Activated CD8-positive, alpha-beta memory T cell treated with anti-CD3 and anti-CD28 coated beads, Interleukin-2, amount 50 U/mL, for 24 hours (primary cell): ENCODE data around the gene DPYSL5.

Experiments used
- DNase-seq: peaks from one replicate; pipeline ENCODE4 v3.0.0-alpha.2; 2020; ENCODE audit errors: extremely low read depth

DPYSL5 gene

DNA sequence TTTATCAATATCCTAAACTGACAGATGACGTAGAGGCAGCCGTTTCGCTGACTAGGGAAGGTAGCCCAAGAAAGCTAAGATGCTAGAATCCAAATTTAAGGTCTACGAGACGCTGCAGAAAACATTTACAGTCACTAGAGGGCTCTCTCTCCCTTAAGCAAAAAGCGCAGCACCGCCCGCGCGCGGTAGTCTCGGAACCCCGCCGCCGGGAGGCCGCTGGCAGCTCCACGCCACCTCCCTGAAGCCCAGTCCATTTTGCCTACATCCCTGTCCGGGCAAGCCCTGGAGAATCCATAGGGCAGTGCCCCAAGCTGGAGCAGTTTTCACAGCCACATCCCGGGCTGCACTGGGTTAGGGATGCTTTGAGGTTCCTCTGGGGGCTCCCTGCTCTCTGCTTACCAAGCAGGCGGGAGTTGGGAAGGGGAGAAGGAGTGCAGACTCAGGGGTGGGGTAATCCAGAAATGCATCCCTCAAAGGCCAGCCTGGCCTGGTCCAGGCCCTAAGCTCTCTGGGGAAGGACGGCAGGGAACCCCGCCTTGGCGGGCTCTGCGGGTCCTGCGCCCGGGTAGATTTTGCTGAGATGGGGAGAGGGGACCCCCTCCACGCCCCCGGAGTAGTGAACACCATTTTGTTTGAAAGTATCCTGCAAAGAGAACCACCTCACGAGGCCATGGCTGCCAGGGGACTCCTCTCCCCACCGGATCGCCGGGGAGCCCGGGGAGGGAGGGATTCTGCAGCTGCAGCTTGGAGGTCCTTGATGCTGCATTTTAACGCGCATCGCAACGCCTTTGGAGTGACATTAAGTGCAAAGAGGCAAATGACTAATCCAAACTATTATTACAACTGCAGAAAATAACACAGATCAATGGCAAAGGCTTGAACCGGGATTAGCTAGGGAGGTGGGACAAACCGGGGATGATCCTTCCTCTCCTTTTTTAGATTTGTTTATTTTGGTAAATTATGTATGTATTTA is 1.3 kb upstream of the DPYSL5 start:
- peak; percentile 14 for DNase-seq

- no peak for DNase-seq
These were observed 651 bp upstream of the DPYSL5 start for GRCh38 chr2:26847307-26847654.

- no peak for DNase-seq
These were observed 564 bp downstream of the DPYSL5 start for GRCh38 chr2:26848336-26849055.

DNA sequence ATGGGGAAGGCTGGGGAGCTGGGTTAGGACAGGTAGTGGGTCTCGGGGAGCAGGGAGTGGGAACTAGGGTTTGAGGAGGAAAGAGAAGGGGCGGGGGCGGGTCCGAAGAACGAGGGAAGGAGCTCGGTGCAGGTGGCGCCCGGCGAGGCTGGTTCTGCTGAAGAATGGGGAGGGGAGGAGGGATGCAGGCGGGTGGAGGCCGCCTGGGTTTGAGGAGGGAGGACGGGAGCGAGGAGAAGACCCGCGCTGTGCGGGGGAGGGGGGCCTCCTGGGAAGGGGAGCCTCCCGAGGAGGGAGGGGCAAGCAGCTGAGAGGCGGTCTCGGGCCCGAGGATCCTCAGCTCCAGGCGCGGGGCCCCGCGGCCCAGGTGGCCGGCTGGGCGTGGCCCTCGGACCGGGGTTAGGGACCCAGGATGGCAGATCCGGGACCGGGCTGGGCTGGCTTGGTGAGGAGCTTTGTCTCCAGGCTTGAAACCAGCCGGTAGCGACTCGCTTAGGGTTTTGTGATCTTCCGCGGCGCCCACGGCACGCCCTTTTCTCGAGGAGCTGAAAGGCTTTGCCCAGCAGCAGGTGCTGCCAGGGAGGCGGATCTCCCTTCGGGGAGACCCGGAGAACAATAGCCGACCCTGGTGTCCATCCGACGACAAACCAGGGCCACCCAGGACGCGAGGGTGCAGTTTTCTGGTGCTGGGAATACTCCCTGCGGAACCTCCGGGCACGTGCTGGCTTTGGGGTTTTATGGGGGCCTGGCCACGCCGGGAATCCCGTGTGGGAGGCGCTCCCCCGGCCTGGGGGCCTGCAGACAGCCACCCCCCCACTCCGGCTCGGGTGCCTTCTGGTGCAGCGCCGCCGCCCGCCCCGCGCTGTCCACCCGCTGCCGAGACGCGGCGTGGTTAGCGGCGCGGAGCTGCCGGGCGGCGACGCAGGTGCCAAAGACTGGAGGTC is 1.4 kb downstream of the DPYSL5 start:
- no peak for DNase-seq

- no peak for DNase-seq
These were observed 2.1 kb downstream of the DPYSL5 start for GRCh38 chr2:26850000-26850431.

DNA sequence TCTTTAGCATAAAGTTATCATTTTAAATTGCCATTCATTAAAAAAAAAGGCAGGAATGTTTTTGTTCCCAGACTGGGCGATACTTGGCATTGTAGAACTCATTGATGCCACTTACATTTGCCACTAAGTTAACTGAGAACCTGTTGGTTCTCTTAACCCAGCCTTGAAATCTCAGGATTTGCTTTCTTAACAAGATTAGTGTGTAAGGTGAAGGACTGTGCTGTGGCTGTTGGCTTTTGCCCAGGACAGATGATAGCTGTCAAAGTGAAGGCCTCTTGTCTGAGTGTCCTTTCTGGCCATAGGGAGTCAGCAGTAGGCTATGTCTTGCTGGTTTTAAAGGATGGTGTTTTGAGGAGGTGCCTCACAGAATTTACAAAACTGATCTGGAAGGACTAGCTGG is 2.6 kb downstream of the DPYSL5 start:
- no peak for DNase-seq

DNA sequence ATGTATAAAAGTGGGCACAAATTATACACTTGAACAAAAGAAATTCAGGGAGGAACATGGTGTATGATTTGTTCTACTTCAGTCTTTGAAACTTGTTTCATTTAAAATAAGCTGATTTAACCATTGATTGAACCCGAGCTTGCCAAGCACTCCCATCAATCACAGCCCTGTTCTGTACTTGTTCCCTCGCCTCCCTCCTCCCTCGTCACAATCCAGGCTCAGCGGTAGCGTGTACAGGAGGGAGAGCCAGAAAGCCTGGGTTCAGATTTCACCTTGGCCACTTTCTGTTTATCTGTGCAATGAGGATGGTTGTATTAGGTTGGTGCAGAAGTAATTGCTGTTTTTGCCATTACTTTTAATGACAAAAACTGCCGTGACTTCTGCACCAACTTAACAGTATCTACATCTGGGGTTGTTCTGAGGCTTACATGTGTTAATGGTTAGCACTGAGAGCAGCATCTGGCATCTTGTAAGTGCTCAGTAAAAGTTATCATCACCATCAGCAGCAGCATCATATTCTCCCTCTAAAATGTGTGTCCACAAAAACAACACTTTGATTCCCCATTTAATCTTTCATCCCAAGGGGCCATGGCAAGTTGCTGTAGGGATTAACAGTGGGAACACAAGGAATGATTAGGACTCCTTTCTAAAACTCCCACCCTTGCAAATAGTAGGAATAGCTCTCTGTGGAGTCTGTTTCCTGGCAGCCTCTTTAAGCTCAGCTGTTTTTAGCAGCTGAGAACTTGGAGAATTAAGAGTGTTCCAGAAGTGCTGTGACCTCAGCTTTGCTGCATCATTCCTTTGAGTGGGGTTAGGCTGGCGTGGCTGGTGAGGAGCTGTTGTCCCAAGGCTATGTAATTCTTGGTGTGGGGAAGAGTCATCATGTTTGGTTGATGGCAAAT is 4.7 kb downstream of the DPYSL5 start:
- DNase-seq, result no peak

GRCh38 chr2:26853751-26854150 is 5.8 kb downstream of the DPYSL5 start:
- DNase-seq, result no peak

DNA sequence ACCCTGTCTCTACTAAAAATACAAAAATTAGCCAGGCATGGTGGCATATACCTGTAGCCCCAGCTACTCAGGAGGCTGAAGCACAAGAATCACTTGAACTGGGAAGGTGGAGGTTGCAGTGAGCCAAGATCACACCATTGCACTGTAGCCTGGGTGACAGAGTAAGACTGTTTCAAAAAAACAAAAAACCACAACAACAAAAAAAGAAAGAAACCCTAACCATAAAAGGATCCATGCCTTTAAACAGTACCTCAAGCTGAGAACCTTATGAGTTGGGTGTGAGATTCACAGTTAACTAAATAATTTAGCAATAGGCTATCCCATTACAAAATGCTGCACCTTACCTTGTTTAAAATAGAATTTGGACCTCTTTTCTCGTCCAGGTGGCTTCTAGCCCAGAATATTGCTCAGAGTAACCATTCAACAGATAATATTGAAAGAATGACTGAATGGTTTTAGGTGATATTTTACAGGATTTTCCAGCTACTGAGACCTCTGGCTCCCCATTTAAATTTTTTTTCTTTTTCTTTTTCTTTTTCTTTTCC is 6.4 kb downstream of the DPYSL5 start:
- DNase-seq, result no peak

- DNase-seq, result no peak
These were observed 7.5 kb downstream of the DPYSL5 start for GRCh38 chr2:26855466-26855865.

DNA sequence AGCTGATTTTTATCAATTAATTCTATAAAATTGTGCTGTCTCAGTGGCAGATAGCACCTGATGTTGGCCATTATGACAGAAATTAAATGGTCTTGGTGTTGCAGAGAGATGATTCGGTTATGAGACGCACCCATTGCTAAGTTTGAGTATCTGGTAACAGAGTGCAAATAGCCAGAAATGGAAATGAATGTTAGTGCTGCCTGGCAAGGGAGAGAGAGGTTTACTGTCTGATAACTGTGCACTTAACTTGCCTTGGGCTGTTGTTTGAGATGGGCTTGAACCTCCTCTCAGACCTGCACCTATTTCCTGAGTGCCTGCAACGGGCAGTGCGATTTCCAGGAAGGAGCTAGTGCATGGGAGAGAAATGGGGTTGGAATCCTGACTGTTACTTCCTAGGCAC is 11.7 kb downstream of the DPYSL5 start:
- DNase-seq, result no peak

DNA sequence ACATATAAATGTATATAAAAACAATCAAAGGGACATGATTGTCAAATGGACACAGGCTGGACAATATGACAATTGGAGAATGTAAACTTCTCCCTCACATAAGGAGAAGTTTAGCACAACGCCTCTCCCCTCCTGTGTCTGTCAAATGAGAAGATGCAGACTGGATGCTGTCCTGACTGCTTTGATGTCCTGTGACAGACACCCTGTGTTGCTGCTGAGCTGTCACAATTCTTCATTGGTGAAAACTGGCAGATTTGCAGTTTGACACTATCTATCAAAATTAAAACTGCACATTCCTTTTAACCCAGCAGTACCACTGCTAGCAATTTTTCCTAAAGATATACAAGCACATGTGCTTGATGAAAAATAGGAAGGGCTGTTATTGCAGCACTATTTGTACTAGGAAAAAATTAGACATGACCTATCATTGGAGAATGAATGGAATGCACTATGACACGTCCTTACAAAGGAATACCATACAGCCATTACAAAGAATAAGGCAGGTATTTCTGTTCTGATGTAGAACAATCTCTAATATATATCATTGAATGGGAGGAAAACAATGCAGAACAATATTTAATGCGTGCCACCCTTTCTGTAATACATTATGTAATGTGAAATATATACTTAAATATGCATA is 12.4 kb downstream of the DPYSL5 start:
- DNase-seq, result no peak

GRCh38 chr2:26861610-26862224 is 13.8 kb downstream of the DPYSL5 start:
- DNase-seq, result no peak

- no peak for DNase-seq
These were observed 16.3 kb downstream of the DPYSL5 start for GRCh38 chr2:26864226-26864625.

- no peak for DNase-seq
These were observed 16.7 kb downstream of the DPYSL5 start for GRCh38 chr2:26864646-26865045.

DNA sequence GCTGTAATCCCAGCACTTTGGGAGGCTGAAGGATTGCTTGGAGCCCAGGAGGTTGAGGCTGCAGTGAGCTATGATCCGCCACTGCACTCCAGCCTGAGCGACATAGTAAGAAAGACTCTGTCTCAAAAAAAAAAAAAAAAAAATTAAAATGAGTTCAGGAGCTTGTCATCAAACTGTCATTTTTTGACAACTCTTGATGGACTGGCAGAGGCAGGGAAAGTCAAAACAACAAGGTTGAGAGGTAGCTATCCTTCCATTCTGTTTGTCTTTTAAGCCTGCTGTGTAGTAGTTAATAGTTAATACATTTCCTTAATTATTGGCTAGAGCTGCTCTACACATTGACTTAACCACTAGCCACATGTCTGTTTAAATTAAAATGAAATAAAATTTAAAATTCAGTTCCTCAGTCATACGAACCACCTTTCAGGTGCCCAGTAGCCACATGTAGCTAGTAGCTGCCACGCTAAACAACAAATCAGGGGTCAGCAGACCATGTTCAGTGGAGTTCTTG is 22.7 kb downstream of the DPYSL5 start:
- DNase-seq, result no peak

DNA sequence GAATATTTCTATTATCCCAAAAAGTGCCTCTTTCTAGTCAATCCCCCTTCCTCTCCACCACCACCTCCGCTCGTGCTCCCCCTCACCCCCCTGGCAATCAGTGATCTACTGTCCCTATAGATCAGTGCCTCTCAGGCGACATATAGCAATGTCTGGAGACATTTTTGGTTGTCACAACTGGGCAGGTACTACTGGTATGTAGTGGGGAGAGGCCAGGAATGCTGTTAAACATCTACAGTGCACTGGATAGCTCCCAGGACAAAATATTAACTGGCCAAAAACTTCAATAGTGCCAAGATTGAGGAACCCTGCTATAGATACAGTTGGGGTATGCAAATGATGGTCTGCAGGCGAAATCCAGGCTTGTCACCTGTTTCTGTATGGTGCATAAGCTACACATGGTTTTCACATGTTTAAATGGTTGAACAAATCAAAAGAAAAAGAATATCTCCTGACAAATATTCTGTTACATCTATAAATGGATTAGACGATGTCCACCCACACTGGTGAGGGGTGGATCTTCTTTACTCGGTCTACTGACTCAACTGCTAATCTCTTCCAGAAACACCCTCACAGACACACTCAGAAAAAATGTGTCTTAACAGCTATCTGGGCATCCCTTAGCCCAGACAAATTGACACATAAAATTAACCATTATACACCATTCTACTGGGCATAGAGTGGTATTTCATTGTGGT is 25.5 kb downstream of the DPYSL5 start:
- DNase-seq, result no peak

DNA sequence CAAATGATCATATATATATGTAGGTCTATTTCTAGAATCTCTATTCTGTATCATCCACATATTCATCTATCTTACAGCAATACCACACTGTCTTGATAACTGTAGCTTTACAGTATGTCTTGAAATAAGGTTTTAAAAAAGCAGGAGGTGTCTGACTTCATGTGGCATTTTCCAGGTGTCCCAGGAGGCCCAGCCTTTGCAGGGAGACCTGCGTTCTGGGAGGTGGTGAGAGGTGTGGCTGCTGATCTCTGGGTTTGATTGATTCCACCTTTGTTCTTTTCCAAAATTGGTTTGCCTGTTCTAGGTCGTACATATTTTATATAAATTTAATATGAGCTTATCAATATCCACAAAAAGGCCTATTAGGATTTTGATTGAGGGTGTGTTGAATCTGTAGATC is 26.6 kb downstream of the DPYSL5 start:
- no peak for DNase-seq
